ENCODE measurements around the gene SPDYE3.
"Not testable (repeated sequence)": the region's sequence is repeated elsewhere in the genome, so short reads cannot be mapped to it uniquely, and the experiment has no call there.

DNA sequence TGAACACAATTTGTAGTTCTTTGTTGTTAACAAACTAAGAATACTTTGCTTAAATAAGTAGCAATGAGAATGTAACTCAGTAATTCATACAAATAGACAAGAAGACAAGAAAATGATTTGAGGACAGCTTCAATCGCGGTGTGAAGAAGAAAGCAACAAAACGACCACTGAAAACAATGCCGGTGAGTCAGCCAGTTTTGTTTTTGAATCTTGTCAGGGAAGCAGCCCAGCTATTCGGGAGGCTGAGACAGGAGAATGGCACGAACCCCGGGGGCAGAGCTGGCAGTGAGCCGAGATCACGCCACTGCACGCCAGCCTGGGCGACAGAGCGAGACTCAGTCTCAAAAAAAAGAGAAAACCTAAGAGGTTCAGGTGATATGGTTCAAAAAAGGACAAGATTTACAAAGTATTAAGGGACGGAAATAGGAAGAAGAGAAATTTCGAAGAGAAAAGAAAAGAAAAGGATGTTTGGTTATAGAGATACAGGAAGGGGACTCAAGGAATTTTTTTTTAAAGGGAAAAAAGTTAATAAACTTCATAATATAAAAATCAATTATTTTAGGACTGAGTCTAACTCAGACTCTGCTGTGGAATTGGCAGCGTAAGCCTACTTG lies 30.7 kb downstream of the SPDYE3 start:
- TF ChIP-seq POLR2AphosphoS5 (IDR thresholded peaks at IDR 0.05) = not testable (repeated sequence)
- TF ChIP-seq, protein P1, sequence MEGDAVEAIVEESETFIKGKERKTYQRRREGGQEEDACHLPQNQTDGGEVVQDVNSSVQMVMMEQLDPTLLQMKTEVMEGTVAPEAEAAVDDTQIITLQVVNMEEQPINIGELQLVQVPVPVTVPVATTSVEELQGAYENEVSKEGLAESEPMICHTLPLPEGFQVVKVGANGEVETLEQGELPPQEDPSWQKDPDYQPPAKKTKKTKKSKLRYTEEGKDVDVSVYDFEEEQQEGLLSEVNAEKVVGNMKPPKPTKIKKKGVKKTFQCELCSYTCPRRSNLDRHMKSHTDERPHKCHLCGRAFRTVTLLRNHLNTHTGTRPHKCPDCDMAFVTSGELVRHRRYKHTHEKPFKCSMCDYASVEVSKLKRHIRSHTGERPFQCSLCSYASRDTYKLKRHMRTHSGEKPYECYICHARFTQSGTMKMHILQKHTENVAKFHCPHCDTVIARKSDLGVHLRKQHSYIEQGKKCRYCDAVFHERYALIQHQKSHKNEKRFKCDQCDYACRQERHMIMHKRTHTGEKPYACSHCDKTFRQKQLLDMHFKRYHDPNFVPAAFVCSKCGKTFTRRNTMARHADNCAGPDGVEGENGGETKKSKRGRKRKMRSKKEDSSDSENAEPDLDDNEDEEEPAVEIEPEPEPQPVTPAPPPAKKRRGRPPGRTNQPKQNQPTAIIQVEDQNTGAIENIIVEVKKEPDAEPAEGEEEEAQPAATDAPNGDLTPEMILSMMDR (IDR thresholded peaks at IDR 0.05) = not testable (repeated sequence)

Measured in sigmoid colon (tissue), 4 donors.